BE2C (cell line): ENCODE results near the gene ZCCHC24.

ENCODE experiments used
- DNase-seq: peaks from one replicate; pipeline ENCODE4 v3.0.0-alpha.2; 2020
- H3K27me3 ChIP-seq: fragments of 250-450 bp; sonication (Bioruptor Pico); 2 replicates; pipeline ENCODE4 v1.5.1; 2020; ENCODE audit warnings: mild to moderate bottlenecking
- H3K36me3 ChIP-seq: fragments of 250-450 bp; sonication (Bioruptor Pico); 2 replicates; pipeline ENCODE4 v1.5.1; 2020; ENCODE audit warnings: mild to moderate bottlenecking
- H3K4me1 ChIP-seq: fragments of 250-450 bp; sonication (Bioruptor Pico); 2 replicates; pipeline ENCODE4 v1.5.1; 2020
- H3K4me3 ChIP-seq: 2 replicates; pipeline ENCODE4 v1.5.1; 2011; ENCODE audit warnings: low read depth, low read length
- H3K9me3 ChIP-seq: fragments of 250-450 bp; sonication (Bioruptor Pico); 2 replicates; pipeline ENCODE4 v1.5.1; 2020
- CTCF ChIP-seq: IDR thresholded peaks from 2 replicates; pipeline ENCODE4 v1.5.1; 2012; ENCODE audit warnings: mild to moderate bottlenecking, low read depth, low read length

Gene ZCCHC24

GRCh38 chr10:79379512-79380124 lies 65.8 kb downstream of the ZCCHC24 start:
- Histone ChIP-seq H3K9me3 (no peaks in the 10 kb centered on the region), H3K4me1 (no peaks in the 10 kb centered on the region), H3K36me3 (no peaks in the 10 kb centered on the region), H3K4me3 (no peak overlapping the region), H3K27me3 (no peaks in the 10 kb centered on the region)
- TF ChIP-seq CTCF: no peak
- DNase-seq: no peak

- Histone ChIP-seq H3K27me3 (no peaks in the 10 kb centered on the region), H3K4me1 (no peaks in the 10 kb centered on the region), H3K36me3 (no peaks in the 10 kb centered on the region), H3K4me3 (no peak overlapping the region), H3K9me3 (no peaks in the 10 kb centered on the region)
- DNase-seq: no peak
- no peak for TF ChIP-seq CTCF
These were observed 66.5 kb downstream of the ZCCHC24 start for GRCh38 chr10:79378647-79379511.

- no peak overlapping the region for H3K4me3 ChIP-seq
- no peaks in the 10 kb centered on the region for H3K36me3 ChIP-seq
- no peaks in the 10 kb centered on the region for H3K9me3 ChIP-seq
- DNase-seq: no peak
- TF ChIP-seq CTCF: no peak
- H3K4me1 ChIP-seq: no peaks in the 10 kb centered on the region
- H3K27me3 ChIP-seq: no peaks in the 10 kb centered on the region
These were observed 67.1 kb downstream of the ZCCHC24 start for GRCh38 chr10:79378383-79378646.

- Histone ChIP-seq H3K9me3 (no peaks in the 10 kb centered on the region), H3K36me3 (no peaks in the 10 kb centered on the region), H3K27me3 (no peaks in the 10 kb centered on the region), H3K4me1 (no peaks in the 10 kb centered on the region), H3K4me3 (no peak overlapping the region)
- DNase-seq: no peak
- TF ChIP-seq CTCF: no peak
These were observed 67.7 kb downstream of the ZCCHC24 start for GRCh38 chr10:79377557-79378382.

- TF ChIP-seq CTCF: no peak
- H3K9me3 ChIP-seq: no peaks in the 10 kb centered on the region
- no peaks in the 10 kb centered on the region for H3K27me3 ChIP-seq
- DNase-seq: no peak
- no peak overlapping the region for H3K4me3 ChIP-seq
- H3K36me3 ChIP-seq: no peaks in the 10 kb centered on the region
- H3K4me1 ChIP-seq: no peaks in the 10 kb centered on the region
These were observed 68.5 kb downstream of the ZCCHC24 start for GRCh38 chr10:79376751-79377556.
